22Rv1 (cell line): ENCODE data around the gene VMA21.

Experiments
- CTCF ChIP-seq: fragments of 450-650 bp; IDR thresholded peaks from 2 replicates; pipeline ENCODE4 v1.5.1; 2017; ENCODE audit warnings: mild to moderate bottlenecking
- ZFX ChIP-seq: fragments of 450-650 bp; IDR thresholded peaks from 2 replicates; pipeline ENCODE4 v1.6.1; 2017; ENCODE audit warnings: antibody characterized with exemption, borderline replicate concordance

DNA sequence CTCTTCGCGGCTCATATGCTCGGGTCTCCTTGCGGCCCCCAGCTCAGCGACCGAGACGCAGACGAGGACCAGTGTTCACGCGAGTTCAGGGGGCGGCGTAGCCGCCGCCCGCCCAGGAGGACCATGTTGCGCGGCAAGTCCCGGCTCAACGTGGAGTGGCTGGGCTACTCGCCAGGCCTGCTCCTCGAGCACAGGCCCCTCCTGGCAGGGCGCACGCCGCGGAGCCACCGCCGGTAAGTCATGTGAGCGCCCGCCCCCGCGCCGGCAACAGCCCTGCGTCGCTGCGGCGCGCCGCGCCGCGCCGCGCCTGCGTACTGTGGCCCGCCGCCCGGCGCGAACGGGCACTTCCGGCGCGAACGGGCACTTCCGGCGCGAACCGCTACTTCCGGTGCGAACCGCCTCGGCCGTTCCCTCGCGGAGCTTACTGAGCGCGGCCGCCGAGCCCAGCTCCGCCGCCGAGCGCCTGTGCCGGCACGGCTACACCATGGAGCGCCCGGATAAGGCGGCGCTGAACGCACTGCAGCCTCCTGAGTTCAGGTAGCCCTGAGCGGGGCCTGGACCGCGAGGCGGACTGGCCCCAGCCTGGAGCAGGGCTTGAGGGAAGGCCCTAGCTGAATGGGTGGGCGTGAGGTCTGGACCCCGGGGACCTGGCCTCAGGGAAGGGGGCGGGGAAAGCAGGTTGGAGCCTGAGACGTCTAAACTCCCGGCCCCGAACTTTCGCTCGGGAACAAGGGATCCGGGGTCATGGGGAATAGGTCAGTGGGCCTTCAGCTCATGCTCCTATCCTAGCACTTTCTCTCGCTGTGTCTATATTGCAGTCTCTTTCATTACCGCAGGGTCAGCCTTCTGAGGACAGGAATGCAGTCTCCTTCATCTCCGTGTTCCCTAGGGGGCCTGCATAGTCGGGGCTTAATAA is at the start of gene VMA21:
- TF ChIP-seq CTCF (no peak), ZFX (no peak)
